Muscle of back (tissue), 11 donors: Measurements from ENCODE around the gene KCNMA1. TPM values are rescaled to one million over a fixed set of nuclear protein-coding genes. Genes with fewer than 3 reads are reported as not detected.

Experiments
- DNase-seq, 3 donors: peaks; one replicate each; pipeline versions ENCODE4 v3.0.0 to v3.0.0-alpha.2; 2013
- polyA plus RNA-seq, 10 donors: library from polyadenylated mRNA; unstranded; fragments of 120-200 nt; gene quantifications; one replicate each; pipeline ENCODE4 v1.2.1, GENCODE V29; 2013; ENCODE audit not compliant: insufficient read length in 10 of 10

Gene KCNMA1
- polyA plus RNA-seq, 10 donors = 13.8 to 20.5 (median 16.2) TPM

DNA sequence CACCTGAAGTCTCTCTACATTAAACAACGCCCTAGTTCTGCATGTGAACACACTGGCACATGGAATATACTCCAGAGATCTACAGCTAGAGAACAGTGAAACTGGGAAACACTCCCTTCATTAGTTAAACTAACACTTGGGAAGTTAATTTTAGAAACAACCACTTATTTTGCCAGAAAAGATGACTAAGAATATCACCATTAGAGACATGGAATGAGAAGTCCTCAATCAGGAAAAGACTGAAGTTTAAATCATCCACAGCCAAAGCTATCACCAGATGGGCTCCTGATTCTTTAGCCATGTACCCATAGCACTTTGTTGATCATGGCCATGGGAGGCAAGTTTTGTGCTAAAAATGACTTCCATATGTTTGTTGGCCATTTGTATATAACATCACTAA is 719.5 kb downstream of the KCNMA1 start:
- DNase-seq = no peak

DNA sequence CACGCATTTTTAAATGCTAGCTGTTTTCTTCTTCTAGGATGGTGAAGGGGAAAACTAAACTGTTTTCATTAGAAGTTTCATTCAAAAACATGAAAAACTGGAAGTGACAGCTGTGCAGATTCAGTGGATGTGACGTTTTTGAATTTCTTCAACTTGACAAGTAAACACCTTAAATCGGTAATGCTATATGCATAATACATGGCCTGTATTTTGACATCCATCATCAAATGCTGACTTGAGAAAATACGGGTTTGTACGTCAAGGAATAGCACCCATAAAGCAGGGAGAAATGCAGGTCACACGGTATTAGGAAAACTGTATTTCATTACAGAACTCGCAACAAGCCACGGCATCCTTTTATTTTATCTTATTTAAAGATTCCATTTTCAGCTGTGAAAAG is 720.5 kb downstream of the KCNMA1 start:
- no peak for DNase-seq

DNA sequence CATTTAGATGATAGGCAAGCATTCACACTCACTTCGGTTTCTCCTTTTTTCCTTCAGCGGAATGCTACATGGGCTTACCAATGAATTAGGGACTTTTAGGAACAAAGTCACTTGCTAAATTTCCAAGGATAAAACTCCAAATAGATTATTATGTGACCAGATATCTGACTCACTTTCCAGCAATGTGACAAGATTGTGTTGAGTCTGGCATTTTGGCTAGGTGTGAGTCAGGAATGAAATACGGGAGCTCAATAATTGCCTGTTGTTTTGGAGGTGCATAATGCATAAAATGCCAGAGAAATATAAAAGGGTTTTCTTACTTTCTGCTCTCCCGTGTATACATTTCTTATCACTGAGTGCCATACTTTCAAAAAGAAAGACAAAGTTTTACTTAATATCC is 721.1 kb downstream of the KCNMA1 start:
- DNase-seq = no peak

DNA sequence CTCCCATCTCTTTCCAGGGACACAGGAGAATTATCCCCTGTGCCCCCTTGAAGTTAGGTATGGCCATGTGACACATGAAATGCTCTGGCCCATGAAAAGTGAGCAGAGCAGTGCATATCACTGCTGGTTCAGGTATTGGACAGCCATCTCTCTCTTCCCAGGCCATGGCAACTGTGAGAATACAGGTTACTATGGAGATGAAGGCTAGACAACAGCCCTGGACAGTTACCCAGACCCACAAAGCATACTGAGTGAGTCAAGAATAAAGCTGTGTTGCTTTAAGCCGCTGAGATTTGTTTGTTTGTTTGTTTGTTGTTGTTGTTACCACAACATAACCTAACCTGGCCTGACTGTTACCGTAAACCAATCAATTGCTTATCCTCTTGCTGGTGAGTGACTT is 722.3 kb downstream of the KCNMA1 start:
- DNase-seq = no peak

DNA sequence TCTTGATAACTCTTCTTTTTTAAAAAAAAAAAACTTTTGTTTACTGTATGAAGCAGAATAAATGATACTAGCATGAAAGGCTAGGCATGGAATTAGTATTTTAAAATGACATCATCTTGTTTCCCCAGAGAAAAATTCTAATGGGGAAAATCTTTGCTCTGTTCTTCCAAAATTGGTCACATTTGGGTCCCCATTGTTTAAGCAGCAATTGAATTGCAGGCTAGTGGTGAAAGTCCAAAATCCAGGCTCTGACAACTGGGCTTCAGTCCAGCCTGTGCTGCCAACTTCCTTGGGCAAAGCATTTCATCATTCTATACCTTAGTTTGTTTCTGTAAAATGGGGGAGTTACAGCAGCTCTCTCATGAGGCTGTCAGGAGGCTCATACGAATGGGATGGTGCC is 726.4 kb downstream of the KCNMA1 start:
- DNase-seq = no peak

DNA sequence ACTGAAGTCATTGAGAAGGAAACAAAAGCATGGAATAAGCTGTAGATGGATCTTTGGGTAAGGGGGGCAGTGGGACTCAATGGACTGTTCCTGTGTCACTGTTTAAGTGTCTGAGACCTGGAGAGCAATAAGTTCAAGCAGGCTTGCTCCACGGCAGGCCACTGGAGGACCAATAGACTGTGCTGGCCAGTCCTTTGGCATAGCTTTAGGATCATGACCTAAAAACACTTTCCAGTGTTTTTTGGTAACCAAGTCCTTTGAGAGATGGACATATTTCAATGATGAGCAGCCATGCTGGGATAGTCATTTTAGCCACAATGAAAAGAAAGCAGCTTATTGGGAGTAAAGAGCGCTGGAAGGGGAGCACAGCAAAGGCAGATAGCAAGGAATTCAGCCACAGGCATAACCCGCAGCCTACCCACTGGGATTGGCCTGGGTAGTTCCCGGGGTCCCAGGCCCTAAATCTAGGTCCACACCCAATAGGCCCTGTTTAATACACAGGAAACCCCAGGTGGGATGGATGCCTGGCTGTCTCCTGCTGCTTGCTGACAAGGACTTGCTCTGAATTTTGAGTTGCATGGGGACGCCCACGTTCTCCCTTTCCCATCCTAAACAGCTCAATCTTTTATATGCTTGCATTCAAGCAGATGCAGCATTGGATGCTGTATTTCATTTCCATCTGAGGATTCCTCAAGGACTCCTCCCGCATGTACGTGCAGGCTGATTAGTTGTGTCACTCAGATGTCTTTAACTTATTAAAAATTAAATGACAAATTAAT is 727.2 kb downstream of the KCNMA1 start:
- DNase-seq = no peak

DNA sequence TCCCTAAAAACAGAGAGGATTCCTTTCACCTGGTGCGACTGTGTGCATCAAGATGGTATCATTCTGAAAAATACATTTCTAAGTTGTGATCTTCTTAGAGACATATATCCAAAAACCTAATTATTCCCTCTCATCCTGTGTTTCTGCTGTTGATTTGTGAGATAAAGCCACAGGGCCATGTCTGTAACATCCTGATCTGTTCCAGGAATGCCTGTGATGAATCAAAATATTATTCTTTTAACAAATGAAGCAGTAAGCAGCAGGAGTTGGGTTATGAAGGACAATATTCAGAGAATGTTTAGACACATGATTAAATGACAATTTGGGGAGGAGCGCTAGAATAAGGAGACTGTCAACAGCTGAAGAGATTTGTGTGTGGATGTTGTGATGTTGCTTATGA is 731.4 kb downstream of the KCNMA1 start:
- no peak for DNase-seq

DNA sequence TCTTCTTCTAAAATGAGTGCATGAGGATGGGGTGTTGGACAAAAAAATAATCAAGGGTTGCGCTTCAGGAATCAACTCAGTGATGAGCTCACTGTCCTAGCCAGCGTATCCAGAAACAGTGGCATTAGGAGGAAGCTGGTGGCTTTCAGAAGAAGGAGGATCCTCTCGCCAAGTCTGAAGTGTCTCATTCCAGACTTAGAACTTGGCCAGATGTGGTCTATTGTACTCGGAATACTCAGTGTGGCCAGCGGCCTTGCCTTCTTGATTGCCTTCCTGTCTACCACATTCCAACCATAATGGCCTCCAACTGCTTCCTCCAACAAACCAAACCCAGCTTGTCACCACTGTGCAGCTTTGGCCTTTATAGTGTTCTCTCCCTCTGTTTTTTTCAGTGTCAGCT is 732.4 kb downstream of the KCNMA1 start:
- DNase-seq = no peak

DNA sequence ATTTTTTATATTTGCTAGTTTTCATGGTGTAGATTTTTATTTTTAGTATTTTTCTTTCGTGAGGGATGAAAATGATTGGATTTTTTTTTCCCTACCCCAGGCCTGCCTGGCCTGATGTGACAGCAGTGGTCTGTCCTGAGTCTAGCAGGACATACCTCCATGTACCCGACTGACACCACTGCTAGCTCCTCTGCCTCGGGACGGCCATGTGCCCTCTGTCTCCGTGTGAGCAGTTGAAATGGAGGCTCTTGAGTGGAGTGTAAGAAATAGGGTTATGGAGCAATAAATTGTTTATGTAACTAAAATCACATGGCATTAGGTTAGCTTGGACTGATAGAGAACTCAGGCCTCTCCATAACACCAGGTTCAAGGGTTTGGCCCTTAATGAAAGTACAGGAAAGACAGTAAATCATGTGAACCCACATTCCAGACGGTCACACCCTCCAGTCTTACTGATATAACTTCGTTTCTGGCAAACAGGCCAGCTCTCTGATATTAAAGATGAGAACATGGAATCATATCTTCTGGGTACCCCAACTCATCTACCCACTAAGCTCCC is 734.1 kb downstream of the KCNMA1 start:
- DNase-seq = no peak

DNA sequence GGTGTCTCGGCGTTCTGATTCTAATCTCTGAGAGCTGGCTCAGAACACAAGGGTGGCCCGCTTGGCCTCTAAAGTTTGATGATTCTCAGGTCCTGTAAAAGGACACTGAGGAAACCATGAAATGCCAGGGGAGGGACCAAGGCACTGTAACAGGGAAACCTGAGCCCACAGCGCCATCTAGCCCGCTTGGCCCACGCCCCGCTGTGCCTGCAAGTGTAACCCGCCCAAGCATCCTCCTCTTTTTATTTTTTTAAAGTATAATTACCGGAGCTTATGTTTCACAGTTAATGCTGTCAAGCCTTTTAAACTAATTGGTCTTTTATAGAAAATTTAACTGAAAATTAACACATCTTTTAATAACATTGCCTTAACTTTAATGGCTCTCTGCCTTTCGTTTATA is 734.7 kb downstream of the KCNMA1 start:
- no peak for DNase-seq

DNA sequence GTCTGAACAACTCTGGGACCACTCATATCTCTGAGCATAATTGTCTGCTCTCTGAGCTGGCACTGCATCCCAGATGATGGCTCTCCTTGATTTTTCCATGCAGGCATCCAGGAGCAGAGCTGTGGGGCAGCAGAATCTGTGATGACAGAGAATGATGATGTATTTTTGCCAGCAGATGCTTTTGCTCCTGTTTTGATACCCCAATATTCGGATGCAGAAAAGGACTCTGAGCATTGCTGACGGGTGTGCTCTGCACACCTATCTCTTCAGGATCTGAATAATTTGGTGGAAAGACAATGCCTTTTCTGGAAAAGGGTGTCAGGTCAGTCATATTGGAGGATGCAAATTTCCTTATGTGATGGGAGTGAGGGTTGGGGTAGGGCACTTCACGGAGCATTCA is 735.9 kb downstream of the KCNMA1 start:
- no peak for DNase-seq

DNA sequence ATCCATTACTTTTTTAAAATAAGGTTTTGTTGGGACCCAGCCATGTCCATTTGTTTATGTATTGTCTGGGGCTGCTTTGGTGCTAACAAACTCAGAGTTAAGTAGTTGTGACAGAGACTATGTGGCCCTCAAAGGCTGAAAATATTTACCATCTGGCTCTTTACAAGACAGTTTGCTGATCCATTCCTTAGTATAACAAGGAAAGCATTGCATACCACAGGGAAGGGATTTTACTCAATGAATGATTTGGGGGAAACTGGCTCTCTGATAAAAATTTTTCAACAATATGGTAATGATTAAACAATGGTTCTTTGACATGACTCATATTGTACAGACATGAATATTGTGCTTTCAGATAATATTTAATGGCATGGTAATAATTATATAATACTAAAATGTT is 738.1 kb downstream of the KCNMA1 start:
- DNase-seq = no peak

DNA sequence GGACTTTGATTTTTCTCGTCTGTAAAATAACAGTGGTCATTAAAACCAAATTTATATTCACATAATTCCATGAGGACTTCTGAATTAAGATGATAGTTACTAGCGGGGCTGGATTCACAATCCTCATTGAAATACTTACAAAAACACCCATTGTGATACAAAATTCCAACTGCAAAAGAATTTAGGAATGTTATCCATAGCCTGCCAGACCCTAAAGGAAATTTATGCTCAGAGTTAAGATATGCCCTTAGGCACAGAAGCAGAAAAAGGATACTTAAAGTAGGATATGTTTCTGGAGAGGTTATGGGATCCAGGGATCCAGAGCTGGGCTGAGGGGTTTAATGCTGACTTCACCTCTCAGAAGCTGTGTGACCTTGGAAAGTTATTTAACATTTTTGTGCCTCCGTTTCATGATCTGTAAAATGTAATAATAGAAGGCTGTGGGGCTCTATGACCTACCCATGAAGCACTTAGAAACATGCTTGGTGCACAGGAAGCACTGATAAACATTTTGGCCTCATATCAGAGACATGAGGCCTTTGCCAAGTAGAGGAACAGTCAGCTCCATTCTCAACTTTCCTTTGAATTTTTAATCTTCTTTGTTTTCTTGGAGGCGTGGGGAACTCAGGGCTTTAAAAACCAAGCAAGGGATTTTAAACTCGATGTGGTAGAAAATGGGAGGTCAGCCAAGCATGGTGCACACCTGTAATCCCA is 744.7 kb downstream of the KCNMA1 start:
- no peak for DNase-seq

DNA sequence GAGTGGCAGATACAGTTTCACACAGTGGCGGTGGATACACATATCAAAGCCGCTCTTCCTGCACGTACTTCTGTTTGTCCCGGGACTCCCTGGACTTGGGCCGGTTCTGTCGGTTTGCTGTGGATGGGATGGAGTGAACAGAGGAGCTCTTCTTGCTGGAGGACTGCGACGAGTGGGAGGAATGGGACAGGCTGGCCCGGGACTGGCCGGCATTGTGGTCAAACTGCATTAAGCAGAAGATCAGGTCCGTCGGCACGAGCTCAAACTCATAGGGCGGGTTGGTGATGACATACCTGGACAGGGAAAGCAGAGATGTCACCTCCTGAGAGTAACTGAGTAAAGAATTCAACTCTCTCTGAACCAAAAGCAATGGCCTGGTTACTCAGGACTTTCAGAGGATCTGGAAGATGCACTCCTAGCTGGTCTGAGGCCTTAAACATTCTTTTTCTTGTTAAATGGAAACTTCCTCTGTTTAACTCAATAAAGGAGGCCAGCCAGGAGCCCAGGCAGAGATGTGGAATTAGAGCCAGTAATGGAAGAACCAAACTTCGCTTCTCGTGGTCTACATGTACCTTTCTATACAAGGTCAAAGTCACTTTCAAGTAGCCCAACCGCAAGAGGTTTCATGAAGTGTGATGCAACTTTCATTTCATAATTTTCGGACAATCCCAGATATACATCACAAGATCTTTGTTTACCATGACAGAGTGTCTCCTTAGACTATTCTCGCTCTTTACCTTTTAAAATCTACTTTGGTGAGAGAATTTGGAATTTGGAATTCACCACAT is 750.2 kb downstream of the KCNMA1 start:
- no peak for DNase-seq

DNA sequence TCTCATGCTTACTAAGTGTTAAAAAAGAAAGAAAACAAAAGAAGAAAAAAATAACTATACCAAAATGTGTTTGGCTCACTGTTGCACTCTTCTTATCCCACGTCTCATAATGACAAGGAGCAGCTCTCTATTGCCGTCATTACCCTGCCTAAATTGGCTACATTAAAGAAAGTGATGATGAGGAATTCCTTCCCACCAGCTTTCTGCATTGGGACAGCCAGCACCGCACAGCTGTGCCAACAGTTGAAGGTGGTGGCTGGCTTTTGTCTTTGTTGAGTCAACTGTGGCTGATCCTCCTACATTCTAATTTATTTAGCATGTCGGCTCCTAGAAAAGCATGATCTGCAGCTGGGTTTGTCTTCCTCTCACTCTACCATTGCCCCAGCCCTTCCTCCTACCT is 751.8 kb downstream of the KCNMA1 start:
- DNase-seq = no peak

DNA sequence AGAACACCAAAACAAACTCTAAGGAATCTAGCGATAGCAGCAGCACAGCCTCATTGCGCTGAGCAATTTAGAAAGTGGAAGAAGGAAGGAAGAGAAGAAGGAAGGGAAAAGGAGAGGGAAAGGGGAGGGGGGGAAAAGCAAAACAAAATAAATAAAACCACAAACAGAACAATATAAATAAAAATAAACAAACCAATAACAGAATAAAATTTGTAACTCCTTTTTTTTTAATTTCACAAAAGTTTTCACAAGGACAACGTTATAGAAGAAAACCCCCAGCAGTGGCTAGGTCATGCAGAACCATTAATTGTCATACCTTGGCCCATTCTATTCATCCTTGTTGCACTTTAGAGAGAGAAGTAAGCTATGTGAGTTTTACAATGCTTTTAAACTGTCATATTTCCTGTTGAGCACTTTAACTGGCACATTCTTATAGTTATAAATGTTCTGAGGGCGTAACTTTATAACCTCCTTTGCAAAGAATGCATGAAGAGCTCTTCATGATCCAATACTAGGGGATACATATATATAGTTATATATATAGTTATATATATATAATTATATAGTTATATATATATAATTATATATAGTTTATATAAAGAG is 752.8 kb downstream of the KCNMA1 start:
- DNase-seq = no peak

DNA sequence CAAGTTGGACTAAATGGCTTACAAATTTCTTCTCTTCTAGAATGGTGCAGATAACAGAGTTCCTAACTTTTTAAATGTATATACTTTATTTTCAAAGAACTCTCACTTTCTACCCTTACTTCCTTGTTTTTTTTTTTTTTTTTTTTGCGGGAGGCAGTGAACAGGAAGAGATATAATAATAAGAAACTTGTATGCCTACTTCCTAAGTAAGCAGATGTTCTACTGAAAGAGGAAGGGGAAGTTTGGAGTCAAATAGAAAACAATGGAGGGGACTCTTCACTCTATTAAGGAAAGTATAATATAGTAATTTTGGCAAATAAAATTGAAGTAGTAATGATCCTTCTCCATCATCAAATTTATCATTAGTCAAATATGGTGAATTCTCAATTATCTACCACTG is 754.0 kb downstream of the KCNMA1 start:
- no peak for DNase-seq

DNA sequence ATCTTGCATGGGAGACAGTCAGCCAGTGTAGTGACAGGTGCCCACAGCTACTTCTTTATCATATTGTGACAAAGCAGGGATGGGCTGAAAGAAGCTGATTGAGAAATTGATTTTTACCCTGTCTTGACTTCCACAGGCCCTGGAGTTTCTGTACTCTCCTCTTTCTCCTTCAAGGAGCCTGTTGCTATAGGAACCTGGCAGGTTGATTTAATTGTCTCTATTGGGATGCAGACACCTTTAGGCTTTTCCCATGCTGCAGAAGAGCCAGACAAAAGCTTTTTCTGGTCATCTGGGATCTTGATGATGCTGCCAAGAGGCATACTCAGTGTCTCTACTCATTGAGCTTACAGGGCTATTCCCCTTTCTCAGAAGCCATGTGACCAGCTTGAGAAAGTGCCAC is 754.8 kb downstream of the KCNMA1 start:
- no peak for DNase-seq

DNA sequence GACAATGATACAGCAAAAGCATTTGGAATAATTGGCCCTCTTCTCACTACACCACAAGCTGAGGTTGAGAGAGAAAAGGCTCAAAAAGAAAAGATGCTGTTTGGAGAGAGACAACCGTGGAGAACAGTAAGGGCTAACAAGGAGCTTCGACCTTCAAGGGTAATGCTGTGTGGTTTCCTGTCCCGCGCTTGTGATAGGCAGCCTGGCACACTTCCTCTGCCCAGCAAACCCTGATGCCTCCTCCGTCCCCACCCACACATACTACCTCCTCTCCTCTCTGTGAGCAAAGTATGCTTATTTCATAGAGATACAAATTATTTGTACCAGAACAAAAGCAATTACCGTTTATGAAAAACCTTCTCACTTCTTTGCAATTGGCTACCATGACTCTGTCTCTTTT is 755.4 kb downstream of the KCNMA1 start:
- no peak for DNase-seq

DNA sequence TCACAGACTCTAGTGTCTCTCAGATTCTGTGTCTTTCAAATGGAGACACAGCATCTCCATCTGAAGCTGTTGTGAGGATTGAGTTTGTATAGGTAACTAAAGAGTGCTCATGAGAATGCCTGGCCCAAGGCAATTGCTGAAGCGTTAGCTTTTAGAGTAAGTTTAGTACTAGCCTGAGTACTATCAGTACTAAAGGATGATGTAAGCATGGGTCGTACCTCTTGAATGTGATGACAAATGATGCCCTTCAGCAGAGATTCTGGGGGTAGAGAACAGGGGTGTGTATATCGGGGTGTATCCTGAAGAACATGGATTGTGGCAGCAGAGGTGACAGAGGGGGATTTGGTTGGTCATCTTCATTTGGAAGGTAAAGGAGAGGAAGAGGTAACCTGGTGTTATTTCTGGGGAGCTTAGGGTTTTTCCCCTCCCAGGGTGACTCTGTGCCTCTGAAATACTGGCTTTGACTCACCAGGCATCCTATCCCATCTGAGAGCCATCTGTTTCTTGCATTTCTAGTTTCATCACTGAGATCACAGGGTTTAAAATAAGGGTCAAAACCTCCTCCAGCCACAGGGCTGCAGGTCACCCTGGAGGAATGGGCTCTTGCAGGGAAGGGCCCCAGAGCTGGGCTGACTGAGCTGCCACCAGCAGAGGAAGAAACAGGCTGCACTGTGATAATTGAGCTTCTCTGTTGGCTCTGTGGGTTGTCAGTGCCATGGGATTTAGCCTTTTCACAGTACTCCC is 756.0 kb downstream of the KCNMA1 start:
- no peak for DNase-seq

DNA sequence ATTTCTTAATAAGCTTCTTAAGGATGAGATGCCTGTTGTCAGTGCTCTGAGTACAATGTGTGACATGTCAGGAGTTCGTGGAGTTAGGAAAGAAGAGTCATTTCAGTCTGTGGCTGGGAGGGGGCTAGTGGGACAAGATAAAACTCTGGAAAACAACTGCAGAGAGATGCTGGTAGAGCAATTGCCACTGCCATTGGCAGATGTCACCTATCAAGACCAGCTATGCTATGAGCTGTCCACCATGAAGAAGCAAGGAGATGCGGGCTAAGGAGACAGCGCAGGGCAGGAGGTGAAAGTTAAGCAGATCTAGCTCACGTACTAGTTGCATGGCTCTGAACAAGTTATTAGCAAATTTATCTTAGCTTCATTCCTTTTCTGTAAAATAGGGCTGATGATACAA is 756.7 kb downstream of the KCNMA1 start:
- DNase-seq = no peak
